Thoracic aorta (tissue), 2 donors: ENCODE measurements around the gene FMN2. TPM values are rescaled to one million over a fixed set of nuclear protein-coding genes. Genes with fewer than 3 reads are reported as not detected.

Experiments used
- ATAC-seq: fragments of 150-250 bp; one replicate; pipeline ENCODE4 v1.8.0; 2017; ENCODE audit warnings: low read depth; ENCODE audit not compliant: insufficient number of reproducible peaks, low FRiP score
- DNase-seq: peaks from one replicate; pipeline ENCODE4 v3.0.0-alpha.2; 2020; ENCODE audit warnings: low spot score
- H3K27ac ChIP-seq, 2 donors: fragments of 200-600 bp; sonication (generic); 1 replicate in 1 of 2; 2 replicates in 1 of 2; pipeline ENCODE4 v1.5.1; 2016; ENCODE audit warnings: mild to moderate bottlenecking in 2 of 2, moderate library complexity in 2 of 2
- H3K27me3 ChIP-seq: fragments of 200-600 bp; sonication (generic); replicated peaks from 2 replicates; pipeline ENCODE4 v1.6.0; 2016; ENCODE audit warnings: mild to moderate bottlenecking; ENCODE audit not compliant: insufficient read depth
- H3K36me3 ChIP-seq: fragments of 200-600 bp; sonication (generic); one replicate; pipeline ENCODE4 v1.5.1; 2016
- H3K4me1 ChIP-seq, 2 donors: fragments of 200-600 bp; sonication (generic); 1 replicate in 1 of 2; 2 replicates in 1 of 2; pipeline versions ENCODE4 v1.5.1 to v1.6.0; 2016; ENCODE audit warnings: low read depth in 2 of 2, mild to moderate bottlenecking in 1 of 2; ENCODE audit not compliant: control insufficient read depth in 1 of 2
- H3K4me3 ChIP-seq: fragments of 200-600 bp; sonication (generic); 2 replicates; pipeline ENCODE4 v1.5.1; 2016; ENCODE audit warnings: mild to moderate bottlenecking
- H3K9me3 ChIP-seq: fragments of 200-600 bp; sonication (generic); 2 replicates; pipeline ENCODE4 v1.5.1; 2016
- CTCF ChIP-seq: fragments of 200-600 bp; sonication (generic); IDR thresholded peaks from one replicate; pipeline ENCODE4 v1.5.1; 2019; ENCODE audit warnings: antibody characterized with exemption
- total RNA-seq, 2 donors: library from RNA; depleted of rRNA; stranded (reverse); fragments of >200 nt; gene quantifications; one replicate each; pipeline versions ENCODE4 v1.1.0 to v1.2.3, GENCODE V29; 2016

Gene FMN2
- total RNA-seq, 2 donors from 2014 or later, result 0.14 to 0.71 TPM

DNA sequence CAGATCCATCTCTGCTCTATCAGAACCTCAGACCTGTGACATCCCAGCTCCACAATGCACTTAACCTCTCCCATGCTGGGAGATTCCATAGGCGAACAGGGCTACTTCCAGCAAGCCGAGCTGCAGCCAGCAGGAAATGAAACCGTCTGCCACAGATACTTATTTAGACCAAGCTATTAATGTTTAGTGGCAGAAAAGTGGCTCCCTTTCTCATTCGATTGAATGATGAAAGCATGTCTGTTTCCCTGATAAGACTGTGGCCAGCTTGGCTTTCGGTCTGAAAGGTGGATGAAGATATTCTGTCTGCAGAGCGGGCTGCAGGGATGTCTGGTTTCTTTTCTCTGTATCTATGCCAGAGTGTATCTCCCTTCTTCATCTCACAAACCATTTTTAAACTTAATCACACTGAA lies 373.9 kb downstream of the FMN2 start:
- no peak for TF ChIP-seq CTCF
- Histone ChIP-seq H3K27ac (no peak overlapping the region), H3K4me3 (no peak overlapping the region), H3K4me1 (no peaks in the 10 kb centered on the region), H3K9me3 (no peaks in the 10 kb centered on the region), H3K36me3 (no peaks in the 10 kb centered on the region), H3K27me3 (no peaks in the 10 kb centered on the region)
- ATAC-seq (no peak), DNase-seq (no peak)

DNA sequence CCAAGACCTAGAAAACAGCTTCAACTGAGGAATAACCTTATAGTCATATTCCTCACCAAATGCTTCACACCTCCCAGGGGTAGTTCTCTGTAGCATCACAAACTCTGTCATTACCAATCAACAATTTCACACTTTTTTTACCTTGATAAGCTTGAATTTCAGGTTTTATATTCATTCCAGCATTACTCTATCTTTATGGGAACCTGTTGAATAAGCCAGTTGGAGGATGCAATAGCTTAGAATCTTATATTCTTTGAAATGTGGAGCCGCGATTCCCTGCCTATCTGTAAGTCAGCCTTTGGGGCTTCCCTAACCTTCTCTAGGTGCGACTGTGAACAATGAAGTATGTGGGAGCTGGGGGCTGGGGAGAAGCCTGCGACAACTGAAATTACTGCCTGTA lies 374.8 kb downstream of the FMN2 start:
- no peak for ATAC-seq
- Histone ChIP-seq H3K36me3 (no peaks in the 10 kb centered on the region), H3K4me1 (no peaks in the 10 kb centered on the region), H3K4me3 (no peak overlapping the region), H3K27ac (no peak overlapping the region), H3K9me3 (no peaks in the 10 kb centered on the region), H3K27me3 (no peaks in the 10 kb centered on the region)
- no peak for TF ChIP-seq CTCF
- DNase-seq, result no peak

- H3K27ac ChIP-seq, result no peak overlapping the region
Measured at GRCh38 chr1:240467895-240468294, 376.2 kb downstream of the FMN2 start.

DNA sequence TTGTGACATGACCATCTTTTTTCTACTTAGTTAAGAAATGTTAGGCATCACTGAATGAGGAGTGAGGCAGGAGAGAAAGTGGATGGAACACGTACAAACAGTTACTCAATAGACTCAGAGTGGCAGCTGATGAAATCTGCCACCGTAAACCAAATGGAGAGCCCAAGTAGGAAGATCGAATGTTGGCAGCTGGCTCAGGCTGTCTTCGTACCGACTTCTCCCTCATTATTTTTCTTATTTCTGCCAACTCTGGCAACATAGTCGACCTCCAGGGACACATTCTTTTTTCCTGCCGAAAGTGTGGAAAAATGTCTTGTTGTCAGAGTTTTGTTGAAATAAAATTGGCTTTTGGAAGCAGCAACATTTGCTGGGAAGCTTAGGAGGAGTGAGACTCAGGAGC lies 377.0 kb downstream of the FMN2 start:
- no peak for TF ChIP-seq CTCF
- Histone ChIP-seq H3K9me3 (no peaks in the 10 kb centered on the region), H3K4me3 (no peak overlapping the region), H3K36me3 (no peaks in the 10 kb centered on the region), H3K27ac (no peak overlapping the region), H3K27me3 (no peaks in the 10 kb centered on the region), H3K4me1 (no peaks in the 10 kb centered on the region)
- DNase-seq, result no peak
- no peak for ATAC-seq

More at GRCh38 chr1:240467895-240468294, 376.2 kb downstream of the FMN2 start:
- Histone ChIP-seq H3K36me3 (no peaks in the 10 kb centered on the region), H3K4me3 (no peak overlapping the region), H3K27me3 (no peaks in the 10 kb centered on the region), H3K9me3 (no peaks in the 10 kb centered on the region), H3K4me1 (no peaks in the 10 kb centered on the region)
- ATAC-seq (no peak), DNase-seq (no peak)
- TF ChIP-seq CTCF, result no peak

GRCh38 chr1:240474133-240474614 lies 382.5 kb downstream of the FMN2 start:
- no peak for TF ChIP-seq CTCF
- no peak overlapping the region for H3K27ac ChIP-seq

More at GRCh38 chr1:240474133-240474614, 382.5 kb downstream of the FMN2 start:
- no peaks in the 10 kb centered on the region for H3K27me3 ChIP-seq
- ATAC-seq, result no peak
- no peak for DNase-seq
- no peaks in the 10 kb centered on the region for H3K36me3 ChIP-seq
- H3K4me1 ChIP-seq, result no peaks in the 10 kb centered on the region
- H3K4me3 ChIP-seq, result no peak overlapping the region
- H3K9me3 ChIP-seq, result no peaks in the 10 kb centered on the region
